A673 (cell line): Measurements from ENCODE around the gene PLA2G4C. TPM values are rescaled to one million over a fixed set of nuclear protein-coding genes. Genes with fewer than 3 reads are reported as not detected.

Source experiments
- BruUV-seq: library from RNA; stranded (reverse); fragments of 400-500 nt; replicated peaks from 2 replicates; lab custom pipeline; 2021; lab: Mats Ljungman, UMichigan
- CTCF ChIA-PET: fragments of 300-600 bp; sonication (Branson Sonifier 250); formaldehyde crosslinking; loops from one replicate; lab custom pipeline; 2022; ENCODE audit warnings: antibody characterized with exemption; lab: Charles Lee
- POLR2A ChIA-PET: fragments of 300-600 bp; sonication (Branson Sonifier 250); formaldehyde crosslinking; loops from one replicate; lab custom pipeline; 2022; ENCODE audit warnings: antibody characterized with exemption; ENCODE audit not compliant: low non-redundant PET; lab: Charles Lee
- DNase-seq: peaks from one replicate; pipeline ENCODE4 v3.0.0-alpha.2; 2015; ENCODE audit warnings: low spot score
- H3K27ac ChIP-seq: fragments of 200-600 bp; sonication (generic); 2 replicates; pipeline ENCODE4 v1.5.1; 2016; ENCODE audit warnings: mixed run types, low read depth, mild to moderate bottlenecking, mixed read lengths, antibody characterized with exemption, low read length; ENCODE audit not compliant: poor library complexity, severe bottlenecking
- H3K27me3 ChIP-seq: fragments of 200-600 bp; sonication (generic); replicated peaks from 2 replicates; pipeline ENCODE4 v1.6.1; 2017; ENCODE audit warnings: mixed run types, low read depth, mild to moderate bottlenecking, mixed read lengths, antibody characterized with exemption, low read length; ENCODE audit not compliant: insufficient read depth, poor library complexity
- H3K36me3 ChIP-seq: fragments of 200-600 bp; sonication (generic); 2 replicates; pipeline ENCODE4 v1.6.1; 2016; ENCODE audit warnings: mixed run types, mild to moderate bottlenecking, mixed read lengths, antibody characterized with exemption, low read length; ENCODE audit not compliant: insufficient read depth, poor library complexity, severe bottlenecking
- H3K4me1 ChIP-seq: fragments of 200-600 bp; sonication (generic); 2 replicates; pipeline ENCODE4 v1.6.1; 2017; ENCODE audit warnings: mixed run types, mild to moderate bottlenecking, mixed read lengths, antibody characterized with exemption, low read length; ENCODE audit not compliant: insufficient read depth, poor library complexity, severe bottlenecking
- H3K4me3 ChIP-seq: fragments of 200-600 bp; sonication (generic); 2 replicates; pipeline ENCODE4 v1.5.1; 2016; ENCODE audit warnings: low read depth, mixed run types, mild to moderate bottlenecking, mixed read lengths, low read length; ENCODE audit not compliant: poor library complexity, severe bottlenecking
- H3K9me3 ChIP-seq: fragments of 200-600 bp; sonication (generic); 2 replicates; pipeline ENCODE4 v1.6.1; 2016; ENCODE audit warnings: mixed run types, low read depth, mild to moderate bottlenecking, mixed read lengths, antibody characterized with exemption, low read length; ENCODE audit not compliant: poor library complexity, severe bottlenecking
- EZH2 ChIP-seq: fragments of 200-600 bp; sonication (generic); IDR thresholded peaks from 2 replicates; pipeline ENCODE4 v1.6.1; 2017; ENCODE audit warnings: borderline replicate concordance, low read depth, mild to moderate bottlenecking, mixed read lengths, antibody characterized with exemption, low read length; ENCODE audit not compliant: poor library complexity, severe bottlenecking
- intact Hi-C: fragments of 100-400 bp; cut with micrococcal nuclease; formaldehyde crosslinking; loops from one replicate; pipeline ENCODE4 v1.10.0; 2022; ENCODE audit not compliant: unreplicated experiment
- total RNA-seq: library from RNA; stranded (reverse); gene quantifications from 2 replicates; pipeline ENCODE4 v1.2.3, GENCODE V29; 2021
- TF ChIP-seq, protein P1 (sequence below): fragments of 300-800, 200-600 bp; sonication (generic); conservative IDR thresholded peaks from 2 replicates; pipeline ENCODE4 v1.5.1; 2017; ENCODE audit warnings: low read depth, mild to moderate bottlenecking, antibody characterized with exemption, low read length, moderate library complexity, mixed read lengths

Gene PLA2G4C
- total RNA-seq, 1 experiment from 2014 or later = 8.2 TPM

DNA sequence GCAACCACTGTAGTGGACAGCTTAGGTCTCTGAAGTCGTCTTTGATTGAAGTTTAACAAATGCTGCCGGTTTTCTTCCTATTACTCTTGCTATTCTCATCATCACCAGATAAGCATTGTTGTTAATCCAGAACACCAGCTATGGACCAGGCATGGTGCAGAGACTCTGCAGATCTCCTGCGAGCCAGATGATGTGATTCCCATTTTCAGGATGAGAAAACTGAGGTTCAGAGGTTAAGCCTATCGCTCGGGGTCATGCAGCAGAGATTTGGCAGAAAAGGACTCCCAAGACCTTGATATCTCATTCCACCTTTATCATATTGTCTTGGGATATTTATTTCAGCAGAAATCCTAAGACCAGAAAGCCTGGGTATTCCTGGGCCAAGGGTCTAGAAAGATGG is 50.2 kb downstream of the PLA2G4C start:
- H3K27ac ChIP-seq = no peak overlapping the region
- no peak for TF ChIP-seq EZH2
- TF ChIP-seq, protein P1, sequence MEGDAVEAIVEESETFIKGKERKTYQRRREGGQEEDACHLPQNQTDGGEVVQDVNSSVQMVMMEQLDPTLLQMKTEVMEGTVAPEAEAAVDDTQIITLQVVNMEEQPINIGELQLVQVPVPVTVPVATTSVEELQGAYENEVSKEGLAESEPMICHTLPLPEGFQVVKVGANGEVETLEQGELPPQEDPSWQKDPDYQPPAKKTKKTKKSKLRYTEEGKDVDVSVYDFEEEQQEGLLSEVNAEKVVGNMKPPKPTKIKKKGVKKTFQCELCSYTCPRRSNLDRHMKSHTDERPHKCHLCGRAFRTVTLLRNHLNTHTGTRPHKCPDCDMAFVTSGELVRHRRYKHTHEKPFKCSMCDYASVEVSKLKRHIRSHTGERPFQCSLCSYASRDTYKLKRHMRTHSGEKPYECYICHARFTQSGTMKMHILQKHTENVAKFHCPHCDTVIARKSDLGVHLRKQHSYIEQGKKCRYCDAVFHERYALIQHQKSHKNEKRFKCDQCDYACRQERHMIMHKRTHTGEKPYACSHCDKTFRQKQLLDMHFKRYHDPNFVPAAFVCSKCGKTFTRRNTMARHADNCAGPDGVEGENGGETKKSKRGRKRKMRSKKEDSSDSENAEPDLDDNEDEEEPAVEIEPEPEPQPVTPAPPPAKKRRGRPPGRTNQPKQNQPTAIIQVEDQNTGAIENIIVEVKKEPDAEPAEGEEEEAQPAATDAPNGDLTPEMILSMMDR = no peak
- no peaks in the 10 kb centered on the region for H3K4me1 ChIP-seq
- ChIA-PET POLR2A (no interaction called here), CTCF (interaction anchor here (0.5 to 0.7 kb wide), 2 partner anchors 43 to 55 kb away, joined by 3 to 9 read pairs; no protein-coding TSS in a partner anchor)
- DNase-seq = no peak
- no peaks in the 10 kb centered on the region for H3K36me3 ChIP-seq
- no TSS peak for BruUV-seq
- H3K4me3 ChIP-seq = no peak overlapping the region
- intact Hi-C loops = no loop called here
- no peaks in the 10 kb centered on the region for H3K27me3 ChIP-seq
- H3K9me3 ChIP-seq = no peaks in the 10 kb centered on the region

DNA sequence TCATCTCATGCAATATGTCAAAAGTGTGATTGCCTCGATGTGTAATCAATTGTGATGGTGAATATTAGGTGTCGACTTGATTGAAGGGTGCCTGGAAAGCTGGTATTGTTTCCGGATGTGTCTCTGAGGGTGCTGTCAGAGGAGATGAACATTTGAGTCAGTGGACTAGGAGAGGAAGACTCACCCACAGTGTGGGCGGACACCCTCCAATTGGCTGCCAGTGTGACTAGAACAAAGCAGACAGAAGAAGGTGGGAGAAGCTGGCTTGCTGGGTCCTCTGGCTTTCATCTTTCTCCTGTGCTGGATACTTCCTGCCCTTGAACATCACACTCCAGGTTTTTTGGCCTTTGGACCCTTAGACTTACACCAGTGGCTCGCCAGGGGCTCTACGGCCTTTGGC is 51.3 kb downstream of the PLA2G4C start:
- POLR2A ChIA-PET = no interaction called here

DNA sequence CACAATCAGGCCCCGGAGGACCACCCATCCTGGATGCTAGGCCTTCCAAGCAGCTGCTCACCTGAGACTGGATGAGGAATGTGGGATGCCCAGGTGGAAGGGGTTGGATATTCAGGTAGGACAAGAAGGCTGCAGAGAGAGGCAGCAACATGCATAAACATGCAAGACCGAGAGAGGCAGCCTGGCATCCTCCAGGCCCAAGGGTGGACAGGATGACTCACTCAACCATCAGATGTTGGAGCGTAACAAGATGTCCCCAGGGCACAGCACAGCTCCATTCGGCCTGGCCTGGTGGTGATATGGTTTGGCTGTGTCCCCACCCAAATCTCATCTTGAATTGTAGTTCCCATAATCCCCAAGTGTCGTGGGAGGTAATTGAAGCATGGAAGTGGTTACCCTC is 56.8 kb downstream of the PLA2G4C start:
- no peaks in the 10 kb centered on the region for H3K27me3 ChIP-seq
- BruUV-seq = no TSS peak
- ChIA-PET CTCF (no interaction called here), POLR2A (no interaction called here)
- no peaks in the 10 kb centered on the region for H3K9me3 ChIP-seq
- no peak overlapping the region for H3K27ac ChIP-seq
- no peak for DNase-seq
- TF ChIP-seq, protein P1 = no peak
- no peak for TF ChIP-seq EZH2
- no peak overlapping the region for H3K4me3 ChIP-seq
- intact Hi-C loops = no loop called here
- no peaks in the 10 kb centered on the region for H3K4me1 ChIP-seq
- no peaks in the 10 kb centered on the region for H3K36me3 ChIP-seq

More for the DNA sequence above, 51.3 kb downstream of the PLA2G4C start:
- Histone ChIP-seq H3K9me3 (no peaks in the 10 kb centered on the region), H3K4me3 (no peak overlapping the region), H3K36me3 (no peaks in the 10 kb centered on the region), H3K4me1 (no peaks in the 10 kb centered on the region), H3K27ac (no peak overlapping the region), H3K27me3 (no peaks in the 10 kb centered on the region)
- TF ChIP-seq, protein P1 = no peak
- TF ChIP-seq EZH2 = no peak
- CTCF ChIA-PET = interaction anchor here (0.6 kb wide), 1 partner anchor 268 kb away, joined by 4 read pairs; no protein-coding TSS in a partner anchor
- intact Hi-C loops = no loop called here
- no peak for DNase-seq
- BruUV-seq = no TSS peak
